Diencephalon (tissue), 1 donor: Measurements from ENCODE around the gene NANOS2. TPM values are rescaled to one million over a fixed set of nuclear protein-coding genes. Genes with fewer than 3 reads are reported as not detected.

ENCODE experiments used
- total RNA-seq: library from RNA; depleted of rRNA; stranded (reverse); fragments of >200 nt; gene quantifications from one replicate; pipeline ENCODE4 v1.2.3, GENCODE V29; 2014

Gene NANOS2
- not detected for total RNA-seq

GRCh38 chr19:45913874-45914830 lies at the start of gene NANOS2:
Gene NANOS2, minus strand, starts transcription at chr19:45914778. Its CDS starts 85 bp downstream, at chr19:45914693.

GRCh38 chr19:45901912-45902650 lies 12.5 kb downstream of the NANOS2 start, which contains the start of gene MYPOP:
Gene MYPOP, minus strand, starts transcription at chr19:45902613. Its CDS starts 840 bp downstream, at chr19:45901773.

GRCh38 chr19:45885556-45886426 lies 28.8 kb downstream of the NANOS2 start, which contains the start of gene IRF2BP1:
Gene IRF2BP1, minus strand, starts transcription at chr19:45886141. Its CDS starts 367 bp downstream, at chr19:45885774.

GRCh38 chr19:45863840-45864628 lies 50.5 kb downstream of the NANOS2 start, which contains the start of gene FOXA3:
Gene FOXA3, plus strand, starts transcription at chr19:45864326. Its CDS starts 131 bp downstream, at chr19:45864457.

Other genes starting within 250 kb of the NANOS2 start
- not detected for gene GIPR, start 246.6 kb downstream of the NANOS2 start, total RNA-seq
- gene SNRPD2, start 222.8 kb downstream of the NANOS2 start, total RNA-seq: 132 TPM
- 4.4 TPM for gene QPCTL, start 222.1 kb downstream of the NANOS2 start, total RNA-seq
- gene FBXO46, start 183.9 kb downstream of the NANOS2 start, total RNA-seq: 7.8 TPM
- not detected for gene MEIOSIN, start 181.3 kb downstream of the NANOS2 start, total RNA-seq
- 1.8 TPM for gene SIX5, start 145.5 kb downstream of the NANOS2 start, total RNA-seq
- 20.3 TPM for gene DMPK, start 132.3 kb downstream of the NANOS2 start, total RNA-seq
- gene DMWD, start 121.9 kb downstream of the NANOS2 start, total RNA-seq: 48.2 TPM
- gene RSPH6A, start 99.5 kb downstream of the NANOS2 start, total RNA-seq: 0.23 TPM
- 19.6 TPM for gene SYMPK, start 51.6 kb downstream of the NANOS2 start, total RNA-seq
- gene FOXA3, start 50.5 kb downstream of the NANOS2 start, total RNA-seq: not detected
- 28.4 TPM for gene IRF2BP1, start 28.6 kb downstream of the NANOS2 start, total RNA-seq
- 1.4 TPM for gene MYPOP, start 12.2 kb downstream of the NANOS2 start, total RNA-seq
- gene NOVA2, start 59.1 kb upstream of the NANOS2 start, total RNA-seq: 15.9 TPM
- 6.7 TPM for gene CCDC61, start 80.7 kb upstream of the NANOS2 start, total RNA-seq
- gene PGLYRP1, start 108.3 kb upstream of the NANOS2 start, total RNA-seq: not detected
- gene IGFL4, start 126.2 kb upstream of the NANOS2 start, total RNA-seq: 3.9 TPM
- gene IGFL3, start 209.9 kb upstream of the NANOS2 start, total RNA-seq: not detected
- gene IGFL2, start 233.5 kb upstream of the NANOS2 start, total RNA-seq: 0.92 TPM